ENCODE results near the gene ARID4B.

DNA sequence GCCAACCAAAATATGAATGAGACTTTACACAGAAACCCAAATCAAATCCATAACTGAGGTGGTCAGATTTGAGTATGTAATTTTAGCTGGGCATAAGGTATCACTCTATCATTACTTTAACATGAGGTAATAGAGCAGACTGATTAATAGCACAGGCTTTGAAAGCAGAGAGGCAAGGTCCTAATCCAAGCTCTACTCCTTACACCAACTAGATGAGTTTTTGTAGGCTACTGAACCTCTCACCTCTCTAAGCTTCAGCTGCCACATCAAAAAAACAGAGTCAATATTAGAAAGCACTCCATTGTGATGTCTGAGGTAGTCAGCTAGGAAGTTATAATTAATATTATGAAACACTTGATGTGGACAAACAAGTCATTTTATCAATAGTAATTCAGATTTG, 63.7 kb downstream of the ARID4B start:
- TF ChIP-seq, protein P1, sequence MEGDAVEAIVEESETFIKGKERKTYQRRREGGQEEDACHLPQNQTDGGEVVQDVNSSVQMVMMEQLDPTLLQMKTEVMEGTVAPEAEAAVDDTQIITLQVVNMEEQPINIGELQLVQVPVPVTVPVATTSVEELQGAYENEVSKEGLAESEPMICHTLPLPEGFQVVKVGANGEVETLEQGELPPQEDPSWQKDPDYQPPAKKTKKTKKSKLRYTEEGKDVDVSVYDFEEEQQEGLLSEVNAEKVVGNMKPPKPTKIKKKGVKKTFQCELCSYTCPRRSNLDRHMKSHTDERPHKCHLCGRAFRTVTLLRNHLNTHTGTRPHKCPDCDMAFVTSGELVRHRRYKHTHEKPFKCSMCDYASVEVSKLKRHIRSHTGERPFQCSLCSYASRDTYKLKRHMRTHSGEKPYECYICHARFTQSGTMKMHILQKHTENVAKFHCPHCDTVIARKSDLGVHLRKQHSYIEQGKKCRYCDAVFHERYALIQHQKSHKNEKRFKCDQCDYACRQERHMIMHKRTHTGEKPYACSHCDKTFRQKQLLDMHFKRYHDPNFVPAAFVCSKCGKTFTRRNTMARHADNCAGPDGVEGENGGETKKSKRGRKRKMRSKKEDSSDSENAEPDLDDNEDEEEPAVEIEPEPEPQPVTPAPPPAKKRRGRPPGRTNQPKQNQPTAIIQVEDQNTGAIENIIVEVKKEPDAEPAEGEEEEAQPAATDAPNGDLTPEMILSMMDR (IDR thresholded peaks at IDR 0.05 in 2 of 3, conservative IDR thresholded peaks at IDR 0.05 in 1 of 3; ENCODE audit: borderline replicate concordance in 1 of 3, insufficient read depth in 1 of 3, low read depth in 2 of 3, low read length in 2 of 3), result no peak
- no peak for TF ChIP-seq POLR2AphosphoS5 (IDR thresholded peaks at IDR 0.05; ENCODE audit: low read depth, low read length)
- TF ChIP-seq ZNF274 (IDR thresholded peaks at IDR 0.05; ENCODE audit: low read depth, low read length), result no peak
